ENCODE results near the gene SUMF1. TPM values are rescaled to one million over a fixed set of nuclear protein-coding genes. Genes with fewer than 3 reads are reported as not detected.
A peak's percentile ranks its signal among the peaks of the same experiment; 100 is the strongest.

Gene SUMF1
- 10 to 100 TPM; 46.8 to 55.1 (median 53.5) TPM for polyA plus RNA-seq (ENCODE audit: insufficient read length in 4 of 4)

DNA sequence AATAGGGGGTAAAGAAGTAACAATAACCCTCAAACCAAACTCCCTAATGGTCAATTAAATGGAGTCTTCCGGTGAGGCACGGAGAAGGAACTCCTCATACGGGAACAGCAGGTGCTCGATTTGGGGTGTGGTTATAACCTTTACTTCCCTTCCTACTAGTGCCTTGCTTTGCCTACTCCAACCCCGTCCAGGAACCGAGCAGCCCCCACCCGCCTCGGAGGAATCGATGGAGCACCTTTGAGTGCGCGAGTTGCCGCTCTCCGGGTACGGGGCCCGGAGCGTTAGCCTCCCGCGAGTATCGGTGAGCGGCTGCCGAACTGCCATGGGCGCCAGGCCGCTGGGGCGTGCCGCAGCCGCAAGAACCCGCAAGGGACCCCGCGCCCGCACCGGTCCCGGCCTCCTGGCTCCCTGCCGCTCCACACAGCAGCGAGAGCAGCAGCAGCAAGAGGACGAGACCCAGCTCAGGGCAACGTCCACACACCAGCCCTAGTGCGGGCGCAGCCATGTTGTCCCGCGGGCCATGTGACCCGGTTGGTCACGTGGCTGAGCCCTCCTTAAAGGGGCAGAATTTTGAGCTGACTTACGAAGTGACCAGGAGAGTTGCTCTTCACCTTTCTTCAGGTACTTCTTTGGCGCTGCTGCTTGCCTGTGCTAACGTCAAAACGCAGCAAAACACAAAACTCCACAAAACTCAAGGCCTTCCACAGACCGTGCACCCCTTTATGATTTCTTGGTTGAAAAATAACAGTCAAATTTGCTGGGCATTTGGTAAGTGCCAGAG, at the start of gene SUMF1:
TSS of gene SUMF1 (minus strand) at position 529 of the 781 bp plus-strand sequence. CDS start at position 505, 24 bp downstream.
- peak; percentile 66 to 79 (median 68) for DNase-seq (ENCODE audit: low read depth in 4 of 4, low spot score in 3 of 4)

GRCh38 chr3:4515916-4516579, 49.0 kb upstream of the SUMF1 start:
- no peak for DNase-seq (ENCODE audit: low read depth in 4 of 4, low spot score in 3 of 4)

GRCh38 chr3:4514916-4515315, 47.8 kb upstream of the SUMF1 start:
- no peak for DNase-seq (ENCODE audit: low read depth in 4 of 4, low spot score in 3 of 4)

GRCh38 chr3:4514321-4514720, 47.3 kb upstream of the SUMF1 start:
- DNase-seq (ENCODE audit: low read depth in 4 of 4, low spot score in 3 of 4) = no peak

DNA sequence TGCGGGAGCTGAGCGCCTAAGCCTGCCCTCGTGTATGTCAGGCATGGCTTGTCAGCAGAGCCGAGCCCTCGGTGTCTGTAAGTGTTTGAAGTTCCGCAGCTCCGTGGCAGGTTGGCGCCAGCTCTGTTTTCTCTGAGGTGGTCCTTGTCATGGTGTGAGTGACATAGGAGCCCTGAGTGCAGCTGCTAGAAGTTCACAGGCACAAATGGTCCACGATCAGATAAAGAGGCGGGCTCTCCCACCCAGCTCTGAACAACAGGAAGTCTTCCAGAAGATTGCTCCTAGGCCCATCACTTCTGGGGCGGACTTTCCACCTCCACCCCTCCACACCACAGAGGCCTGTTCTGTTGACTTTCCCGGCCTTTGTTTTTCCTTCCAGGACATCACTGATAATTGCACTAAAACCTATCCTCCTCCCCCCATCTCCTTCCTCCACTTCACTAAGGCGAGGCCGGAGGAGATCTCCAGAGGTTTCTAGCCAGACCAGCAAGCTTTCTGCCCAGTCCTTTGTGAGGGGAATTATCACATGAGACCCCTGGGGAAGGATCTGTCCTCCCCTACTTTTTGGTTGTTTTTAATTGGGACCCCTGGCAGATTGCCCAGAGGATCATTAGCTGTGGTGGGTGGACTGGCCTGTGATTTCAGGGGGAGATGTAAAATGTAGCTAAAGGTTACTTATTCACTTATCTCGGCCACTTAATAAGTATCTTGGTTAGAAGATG, 46.0 kb upstream of the SUMF1 start:
- peak in 1 of 4 donors; percentile 68 for DNase-seq (ENCODE audit: low read depth in 4 of 4, low spot score in 3 of 4)

GRCh38 chr3:4511491-4512262, 44.6 kb upstream of the SUMF1 start:
- no peak for DNase-seq (ENCODE audit: low read depth in 4 of 4, low spot score in 3 of 4)

DNA sequence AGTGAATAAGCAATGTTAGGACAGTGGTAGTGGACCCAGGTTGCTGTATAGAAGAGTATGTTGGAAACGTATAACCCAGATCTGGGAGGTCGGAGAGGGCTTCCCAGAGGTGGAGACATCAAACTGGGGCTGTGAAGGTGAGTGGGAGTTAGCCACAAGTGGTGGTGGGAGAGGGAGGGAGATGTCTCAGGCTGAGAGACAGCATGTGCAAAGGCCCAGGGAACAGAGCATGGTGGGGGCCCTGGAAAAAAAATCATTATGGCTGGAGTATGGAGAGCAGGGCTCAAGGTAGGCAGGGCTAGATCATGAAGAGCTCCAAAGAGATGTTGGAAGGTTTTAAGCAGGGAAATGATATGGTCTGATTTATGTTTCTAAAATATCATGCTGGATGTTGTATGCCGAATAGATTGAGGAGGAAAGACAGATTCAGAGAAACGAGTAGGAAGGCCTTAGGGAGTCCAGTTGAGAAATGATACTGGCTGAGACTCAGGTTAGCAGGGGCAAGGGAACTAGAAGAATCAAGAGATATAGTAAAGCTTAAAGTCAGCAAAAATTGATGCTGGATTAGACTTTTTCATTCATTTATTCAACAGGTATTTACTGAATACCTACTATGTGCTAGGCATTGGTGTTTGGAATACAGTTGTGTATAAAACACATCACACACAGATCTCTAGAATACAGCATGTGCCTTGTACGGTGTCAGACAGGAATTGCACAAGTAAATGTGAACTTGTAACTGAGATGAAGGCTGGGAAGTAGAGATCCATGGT, 43.1 kb upstream of the SUMF1 start:
- no peak for DNase-seq (ENCODE audit: low read depth in 4 of 4, low spot score in 3 of 4)

DNA sequence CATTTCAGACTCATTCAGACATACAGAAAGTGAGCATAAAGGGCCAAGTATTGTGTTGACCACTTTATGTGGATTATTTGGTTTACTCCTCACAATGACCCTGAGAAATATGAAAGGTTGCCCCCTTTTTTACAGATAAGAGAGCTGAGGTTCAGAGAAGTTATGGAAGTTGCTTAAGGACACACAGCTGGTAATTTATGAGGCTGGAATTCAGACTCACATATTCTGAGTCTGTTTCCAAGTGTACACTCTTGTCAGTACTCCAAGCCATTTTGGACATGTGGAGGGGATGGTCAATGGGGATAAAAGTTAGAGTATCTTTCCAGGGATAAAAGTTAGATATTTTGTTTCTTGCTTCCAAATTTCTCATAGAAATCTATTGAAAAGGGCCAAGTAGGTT, 42.0 kb upstream of the SUMF1 start:
- DNase-seq (ENCODE audit: low read depth in 4 of 4, low spot score in 3 of 4) = no peak

- no peak for DNase-seq (ENCODE audit: low read depth in 4 of 4, low spot score in 3 of 4)
Measured at GRCh38 chr3:4508048-4508981, 41.2 kb upstream of the SUMF1 start.

DNA sequence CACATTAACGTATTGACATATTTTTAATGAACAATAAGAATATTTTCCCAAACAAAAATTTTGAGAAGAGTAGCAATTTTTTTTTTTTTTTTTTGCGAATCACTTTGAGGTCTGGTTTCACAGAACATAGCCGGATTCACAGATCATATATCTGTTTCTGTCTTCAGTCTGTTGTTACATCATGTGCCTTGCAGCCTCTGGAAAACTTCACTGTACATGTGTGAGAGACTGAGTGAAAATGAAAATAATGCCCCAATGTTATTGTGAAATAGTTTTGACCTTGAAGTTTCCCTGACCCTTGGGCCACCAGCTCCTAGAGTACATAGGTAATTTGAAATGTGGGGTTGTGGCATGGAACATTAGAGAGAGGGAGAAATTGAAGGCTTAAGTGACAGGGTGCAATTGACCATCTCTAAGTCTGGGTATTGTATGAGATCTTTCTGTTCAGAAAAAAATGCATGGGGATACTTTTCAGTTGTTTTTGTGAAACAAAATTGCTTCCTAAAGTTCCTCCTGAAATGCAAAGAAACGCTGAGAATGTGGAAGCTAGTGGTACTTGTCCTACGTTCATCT, 40.0 kb upstream of the SUMF1 start:
- DNase-seq (ENCODE audit: low read depth in 4 of 4, low spot score in 3 of 4) = no peak

- no peak for DNase-seq (ENCODE audit: low read depth in 4 of 4, low spot score in 3 of 4)
Measured at GRCh38 chr3:4506559-4507023, 39.5 kb upstream of the SUMF1 start.

- DNase-seq (ENCODE audit: low read depth in 4 of 4, low spot score in 3 of 4) = no peak
Measured at GRCh38 chr3:4505688-4506558, 38.9 kb upstream of the SUMF1 start.

DNA sequence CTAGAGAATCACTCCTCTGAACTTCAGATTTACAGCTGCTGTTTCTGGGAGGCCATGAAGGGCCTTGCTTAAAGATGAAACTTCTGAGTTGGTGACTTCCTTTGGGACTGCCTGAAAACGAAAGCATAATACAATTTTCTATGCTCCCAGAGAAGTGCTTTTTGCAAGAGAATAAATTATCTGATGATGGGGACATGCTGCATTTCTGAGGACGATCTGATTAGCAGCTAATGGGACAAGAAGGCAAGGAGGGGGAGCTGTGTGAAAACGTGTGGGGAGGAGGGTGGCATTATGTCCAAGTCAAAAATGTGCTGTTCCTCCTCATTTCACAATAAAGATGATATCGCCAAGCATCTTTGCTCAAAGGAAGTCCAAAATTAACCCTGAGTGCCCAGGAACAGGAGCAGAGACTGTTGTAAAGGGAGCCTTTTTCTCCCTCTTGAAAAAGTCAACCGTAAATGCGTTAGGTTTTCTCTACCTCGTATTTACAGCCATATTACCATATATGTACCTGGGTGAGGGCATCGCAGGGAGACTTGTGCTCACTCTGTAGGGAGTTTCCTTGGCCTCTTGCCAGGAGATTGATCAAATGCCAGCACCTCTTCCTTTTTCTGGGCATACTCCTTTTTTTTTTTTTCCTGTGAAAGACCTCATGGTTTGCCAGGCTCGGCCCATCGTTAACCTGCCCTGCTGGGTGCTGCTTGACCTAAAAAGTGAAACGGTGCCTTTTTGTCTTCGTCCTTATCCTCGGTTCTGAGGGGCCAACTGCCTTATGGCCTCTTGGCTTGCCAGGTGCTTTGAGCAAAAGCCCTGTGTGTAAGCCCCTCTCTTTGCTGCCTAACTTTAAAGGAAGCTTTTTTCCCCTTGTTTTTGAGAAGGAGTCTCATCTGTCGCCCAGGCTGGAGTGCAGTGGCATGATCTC, 37.5 kb upstream of the SUMF1 start:
- DNase-seq (ENCODE audit: low read depth in 4 of 4, low spot score in 3 of 4) = no peak

DNA sequence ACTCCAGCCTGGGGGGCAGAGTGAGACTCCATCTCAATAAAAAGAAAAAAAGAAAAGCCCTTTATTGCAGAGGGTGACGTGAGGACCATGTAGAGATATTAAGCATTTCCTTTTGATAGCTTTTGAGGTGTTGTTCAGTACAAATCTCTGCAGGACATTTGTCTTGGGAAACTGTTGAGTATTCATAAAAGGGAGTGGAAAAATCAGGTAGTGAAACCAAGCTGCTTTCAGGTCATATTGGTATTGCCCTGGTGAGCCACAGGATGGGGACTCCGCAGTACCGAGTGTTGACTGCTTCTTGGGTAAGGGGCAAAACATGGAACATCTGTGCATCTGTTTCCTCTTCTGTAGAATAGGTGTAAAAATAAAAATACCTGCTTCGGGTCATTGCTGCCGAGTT, 36.0 kb upstream of the SUMF1 start:
- no peak for DNase-seq (ENCODE audit: low read depth in 4 of 4, low spot score in 3 of 4)

GRCh38 chr3:4501927-4502326, 34.9 kb upstream of the SUMF1 start:
- no peak for DNase-seq (ENCODE audit: low read depth in 4 of 4, low spot score in 3 of 4)

- no peak for DNase-seq (ENCODE audit: low read depth in 4 of 4, low spot score in 3 of 4)
Measured at GRCh38 chr3:4501437-4501836, 34.4 kb upstream of the SUMF1 start.
